ENCODE data around the gene MACROD2.
"Not testable (repeated sequence)": the region's sequence is repeated elsewhere in the genome, so short reads cannot be mapped to it uniquely, and the experiment has no call there.

The MACROD2 gene

DNA sequence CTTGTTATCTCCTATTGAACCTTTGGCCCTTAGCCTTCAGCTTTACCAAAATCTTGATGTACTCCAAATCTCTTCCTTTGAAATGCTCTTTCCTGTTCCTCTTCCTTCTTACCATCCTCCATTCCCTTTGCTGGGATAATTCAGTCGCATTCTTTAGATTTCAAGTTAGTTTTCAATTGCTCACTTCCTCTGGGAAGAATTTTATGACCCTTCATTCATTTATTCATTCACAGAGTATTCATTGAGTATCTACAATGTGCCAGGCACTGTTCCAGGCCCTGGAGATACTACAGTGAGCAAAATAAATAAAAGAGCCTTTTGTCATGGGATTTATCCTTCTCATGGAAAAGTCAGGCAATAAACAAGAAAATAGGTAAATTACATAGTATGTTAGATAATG is 890.3 kb downstream of the MACROD2 start:
- DNase-seq, result no peak

DNA sequence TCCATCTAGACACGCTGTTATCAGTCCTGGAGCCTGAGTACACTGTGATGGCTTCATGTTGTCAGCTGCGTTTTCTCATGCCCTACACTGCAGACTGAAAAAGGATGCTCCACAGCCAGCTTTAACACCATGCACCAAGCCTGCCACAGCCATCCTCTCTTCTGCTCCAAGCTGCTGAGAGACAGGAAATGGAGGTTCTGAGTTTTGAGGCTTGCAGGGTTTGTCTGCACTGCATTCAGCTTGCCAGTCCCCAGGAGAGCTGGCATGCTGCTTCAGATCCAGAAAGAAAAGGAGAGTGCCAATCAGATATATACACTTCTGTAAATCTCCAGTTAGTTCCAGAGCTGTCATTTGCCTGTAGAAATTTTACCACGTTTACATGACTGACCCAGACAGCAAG is 892.8 kb downstream of the MACROD2 start:
- no peak for DNase-seq

DNA sequence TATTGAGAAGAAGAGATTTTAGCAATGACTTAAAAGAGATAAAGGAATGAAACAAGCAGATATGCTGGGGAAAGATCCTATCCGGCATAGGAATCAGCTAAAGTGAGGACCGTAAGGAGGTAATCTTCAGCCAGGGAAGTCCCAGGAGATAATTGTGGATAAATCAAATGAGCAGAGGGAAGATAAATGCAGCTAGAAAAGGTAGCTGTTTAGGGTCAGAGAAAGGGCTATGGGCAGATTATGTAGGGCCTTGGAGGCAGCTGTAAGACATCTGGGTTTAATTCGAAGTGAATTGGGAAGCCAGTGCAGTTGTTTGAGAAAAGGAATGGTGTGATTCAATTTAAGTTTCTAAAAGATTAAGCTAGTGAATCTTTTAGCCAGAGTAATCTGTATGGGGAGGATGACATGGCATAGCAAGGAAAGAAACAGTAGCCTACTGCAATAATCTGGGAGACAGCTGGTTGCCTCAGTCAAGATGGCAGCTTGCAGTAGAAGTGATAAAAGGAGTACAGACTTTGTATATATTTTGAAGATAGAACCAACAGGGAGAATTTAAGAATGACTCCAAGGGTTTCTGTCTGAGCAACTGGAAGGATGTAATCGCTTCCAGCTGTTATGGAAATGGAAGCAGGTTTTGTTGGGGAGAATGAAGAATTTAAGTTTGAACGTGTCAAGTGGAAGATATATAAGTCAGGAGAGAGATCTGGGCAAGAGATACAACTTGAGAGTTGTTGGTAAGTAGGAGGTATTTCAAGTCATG is 894.4 kb downstream of the MACROD2 start:
- no peak for DNase-seq

DNA sequence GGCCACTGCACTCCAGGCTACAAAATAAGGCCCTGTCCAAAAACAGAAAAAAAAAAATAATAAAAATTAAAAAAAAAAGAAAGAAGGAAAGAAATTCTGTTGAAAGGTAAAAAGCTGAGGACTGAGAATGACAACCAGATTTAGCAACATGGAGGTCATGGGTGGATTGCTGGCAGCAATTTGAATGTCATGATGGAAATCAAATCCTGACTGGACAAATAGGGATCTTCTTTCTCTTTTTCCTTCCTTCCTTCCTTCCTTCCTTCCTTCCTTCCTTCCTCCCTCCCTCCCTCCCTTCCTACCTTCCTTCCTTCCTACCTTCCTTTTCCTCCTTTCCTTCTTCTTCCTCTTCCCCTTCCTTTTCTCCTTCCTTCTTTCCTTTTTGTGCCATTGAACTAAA is 895.4 kb downstream of the MACROD2 start:
- DNase-seq, result no peak

DNA sequence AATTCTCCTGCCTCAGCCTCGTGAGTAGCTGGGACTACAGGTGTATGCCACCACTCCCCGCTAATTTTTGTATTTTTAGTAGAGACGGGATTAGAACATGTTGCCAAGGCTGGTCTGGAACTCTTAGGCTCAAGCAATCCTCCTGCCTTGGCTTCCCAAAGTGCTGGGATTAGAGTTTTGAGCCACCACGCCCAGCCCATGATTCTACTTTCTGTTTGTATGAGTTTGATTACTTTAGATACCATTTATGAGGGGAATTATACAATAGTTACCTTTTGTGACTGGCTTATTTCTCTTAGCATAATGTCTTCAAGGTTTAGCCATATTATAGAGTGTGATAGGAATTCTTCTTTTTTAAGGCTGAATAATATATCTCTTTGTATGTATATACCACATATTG is 897.5 kb downstream of the MACROD2 start:
- no peak for DNase-seq

DNA sequence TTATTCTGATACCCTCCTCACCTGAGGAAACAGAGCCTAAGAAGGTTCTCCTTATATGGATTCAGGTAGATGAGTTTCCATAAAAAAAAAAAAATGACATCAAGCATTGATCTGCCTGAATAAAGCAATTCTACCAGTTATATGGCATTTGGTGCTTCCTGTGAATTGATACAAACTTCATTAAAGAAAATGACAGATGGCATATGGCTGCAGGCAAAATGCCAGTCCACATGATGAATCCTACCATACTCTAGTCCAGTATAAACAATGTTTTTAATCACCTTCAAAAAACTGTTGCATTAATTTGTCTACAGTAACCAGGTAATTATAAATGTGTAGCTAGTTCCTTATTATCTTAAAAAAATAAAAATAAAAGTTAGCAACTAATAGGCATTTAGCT is 901.3 kb downstream of the MACROD2 start:
- no peak for DNase-seq

DNA sequence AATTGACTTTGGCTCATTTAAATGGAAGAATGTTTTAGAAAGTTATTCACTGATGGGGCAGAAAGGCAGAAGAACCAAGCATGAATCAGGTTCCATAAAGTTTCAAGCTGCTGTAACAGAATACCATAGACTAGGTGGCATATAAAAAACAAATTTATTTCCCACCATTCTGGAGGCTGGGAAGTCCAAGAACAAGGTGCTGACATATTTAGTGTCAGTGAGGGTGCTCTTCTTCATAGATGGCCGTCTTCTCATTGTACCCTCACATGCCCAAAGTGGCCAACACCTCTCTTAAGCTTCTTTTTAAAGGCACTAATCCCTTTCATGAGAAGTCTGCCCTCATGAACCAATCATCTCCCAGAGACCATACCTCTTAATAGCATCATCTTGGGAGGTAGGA is 902.3 kb downstream of the MACROD2 start:
- DNase-seq, result no peak

DNA sequence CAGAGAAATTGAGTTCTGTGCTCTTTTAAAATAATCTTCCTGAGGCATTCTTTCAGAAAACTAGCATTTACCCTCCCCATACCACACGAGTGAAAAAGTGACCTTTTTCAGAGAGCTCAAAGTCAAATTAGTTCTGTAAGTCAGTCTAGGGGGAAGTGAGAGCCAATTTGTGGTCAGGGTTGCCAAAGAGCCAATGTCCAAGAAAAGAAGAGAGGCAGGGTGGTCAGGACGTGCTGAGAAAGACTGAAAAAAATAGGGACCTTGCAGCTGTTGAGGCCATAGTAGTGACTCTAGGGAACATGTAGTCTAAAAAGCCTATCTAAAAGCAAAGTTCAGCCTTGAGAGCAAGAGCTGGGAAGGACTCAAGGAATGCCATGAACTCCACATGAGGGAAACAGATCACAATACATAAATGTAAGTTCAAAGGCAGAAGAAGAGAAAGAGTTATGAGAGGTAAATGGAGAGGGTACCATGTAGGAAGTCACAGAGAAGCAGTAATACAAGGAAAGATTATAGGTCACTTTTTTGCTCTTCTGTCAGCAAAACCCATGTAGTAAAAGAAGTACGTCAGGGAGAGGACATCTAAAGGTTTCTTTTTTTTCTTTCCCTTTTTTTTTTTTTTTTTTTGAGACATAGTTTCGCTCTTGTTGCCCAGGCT is 907.2 kb downstream of the MACROD2 start:
- no peak for DNase-seq

DNA sequence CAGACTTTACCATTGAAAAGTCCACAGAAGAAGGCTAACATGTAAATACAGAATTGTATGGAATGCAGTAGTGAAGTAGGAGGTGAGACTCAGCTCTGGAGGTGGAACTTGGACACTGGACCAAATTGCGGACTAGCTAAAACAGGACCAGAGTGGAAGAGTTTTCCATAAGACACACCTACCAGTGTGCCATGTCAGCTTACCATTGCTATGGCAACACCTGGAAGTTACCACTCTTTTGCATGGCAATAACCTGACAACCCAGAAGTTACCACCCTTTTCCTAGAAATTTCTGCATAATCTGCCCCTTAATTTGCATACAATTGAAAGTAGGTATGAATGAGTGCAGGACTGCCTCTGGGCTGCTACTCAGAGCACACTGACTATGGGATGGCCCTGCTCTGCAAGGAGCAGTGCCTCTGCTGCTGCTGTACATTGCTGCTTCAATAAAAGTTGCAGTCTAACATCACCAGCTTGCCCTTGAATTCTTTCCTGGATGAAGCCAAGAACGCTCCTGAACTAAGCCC is 911.7 kb downstream of the MACROD2 start:
- no peak for DNase-seq

DNA sequence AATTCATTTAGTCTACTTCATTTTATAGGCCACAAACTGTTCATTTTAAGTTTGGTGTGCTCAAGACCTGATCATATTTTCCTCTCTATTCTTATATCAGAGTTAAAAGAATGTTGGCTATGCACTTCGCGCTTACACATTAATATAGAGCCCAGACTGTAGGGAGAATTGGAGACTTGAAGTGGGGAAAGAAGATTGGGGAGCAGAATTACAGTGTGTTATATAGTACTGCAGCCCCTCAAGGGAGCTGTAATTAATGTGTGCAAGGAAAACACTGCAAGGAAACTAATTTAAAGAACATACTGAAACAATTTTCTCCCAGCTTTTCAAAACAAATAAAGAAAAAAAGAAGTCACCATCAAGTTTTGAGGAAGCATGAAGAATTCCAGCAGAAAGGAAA is 914.8 kb downstream of the MACROD2 start:
- no peak for DNase-seq

DNA sequence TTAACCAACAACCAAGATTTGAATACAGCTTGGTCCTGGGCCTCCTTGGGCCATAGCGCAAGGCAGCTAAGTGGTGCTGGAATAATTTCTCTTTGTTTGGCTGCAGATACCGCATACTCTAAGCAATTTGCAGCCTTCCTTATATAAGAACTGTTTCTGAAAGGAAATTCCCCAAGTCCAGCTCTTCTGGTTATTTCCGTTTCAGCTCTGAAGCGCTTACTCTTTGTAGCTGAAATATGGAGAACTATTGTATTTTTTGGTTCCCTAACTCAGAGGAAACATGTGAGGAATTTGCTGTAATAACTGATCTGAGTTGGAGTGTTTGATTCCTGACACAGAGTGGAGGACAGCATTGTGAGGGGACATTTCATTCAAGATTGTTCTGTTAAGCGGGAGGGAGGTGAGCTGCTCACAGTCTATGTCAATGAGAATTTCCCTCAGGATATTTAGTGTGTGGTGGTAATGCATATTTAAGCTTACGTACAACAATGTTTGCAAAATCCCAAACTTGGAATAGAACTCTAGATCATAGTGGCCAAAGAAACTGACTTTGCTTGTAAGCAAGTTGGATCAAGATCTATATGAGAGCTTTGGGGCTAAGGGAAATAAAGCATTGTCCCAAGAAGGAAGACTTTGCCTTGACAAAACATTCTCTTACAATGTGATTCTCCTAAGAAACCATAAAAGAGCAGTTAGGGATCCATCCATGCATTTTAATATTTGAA is 918.7 kb downstream of the MACROD2 start:
- no peak for DNase-seq

DNA sequence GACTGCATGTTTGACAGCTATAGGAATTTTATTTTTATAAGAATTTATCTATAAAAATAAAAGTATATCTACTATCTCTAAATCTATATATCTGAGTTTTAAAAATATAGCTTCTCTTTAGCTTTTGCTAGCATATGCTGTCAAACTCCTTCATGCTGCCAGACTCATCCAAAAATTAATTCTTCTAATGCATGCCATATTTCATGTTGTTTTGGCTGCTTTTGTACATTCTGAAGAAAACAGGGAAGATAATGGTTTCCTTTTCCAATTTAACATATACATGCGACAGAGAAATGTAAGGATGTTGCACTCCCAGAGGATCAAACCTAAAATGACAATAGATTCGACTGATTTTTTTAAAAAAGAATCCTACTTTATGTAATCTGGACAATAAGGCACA is 919.3 kb downstream of the MACROD2 start:
- DNase-seq, result no peak

DNA sequence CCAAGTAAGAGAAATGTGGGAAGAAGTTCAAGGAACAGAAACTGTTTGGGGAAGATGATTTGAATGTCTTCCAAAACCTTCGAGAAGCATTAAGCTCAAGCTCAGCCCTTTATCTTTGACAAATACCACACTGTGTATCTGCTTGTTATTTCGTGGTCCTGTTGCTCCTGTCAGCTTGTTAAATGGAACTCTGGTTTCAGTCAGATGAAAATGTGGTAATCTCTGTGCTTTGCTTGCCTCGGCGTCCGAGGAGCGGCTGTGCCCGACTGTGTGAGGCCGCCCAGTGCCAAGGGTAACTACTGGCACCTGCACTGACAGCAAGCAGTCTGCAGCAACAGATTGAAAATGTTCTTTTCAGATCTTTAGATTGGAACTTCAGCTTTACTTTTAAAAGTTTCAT is 920.0 kb downstream of the MACROD2 start:
- no peak for DNase-seq

DNA sequence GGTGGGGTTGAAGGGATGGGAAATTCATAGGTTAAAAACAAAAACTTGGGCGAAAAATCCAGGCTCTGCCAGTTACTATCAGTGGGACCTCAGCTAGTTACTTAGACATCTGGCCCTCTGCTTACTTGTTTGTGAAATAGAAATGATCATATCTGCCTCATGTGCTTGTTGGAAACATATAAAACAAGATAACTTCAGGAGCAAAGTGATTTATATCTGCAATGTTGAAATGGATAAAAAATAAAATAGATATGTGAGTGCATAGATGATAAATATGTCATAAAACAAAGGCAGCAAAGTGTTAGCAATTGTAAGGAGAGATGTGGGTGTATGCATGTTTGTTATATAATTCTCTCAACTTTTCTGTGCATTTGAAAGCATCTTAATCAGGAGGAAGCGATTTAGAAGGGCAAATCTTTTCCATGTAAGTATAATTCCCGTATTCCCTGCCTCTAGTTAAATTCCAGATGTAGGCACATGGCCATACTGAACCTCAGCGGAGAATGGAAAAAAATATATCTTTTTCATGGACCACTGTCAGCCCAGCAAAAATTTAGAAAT is 921.1 kb downstream of the MACROD2 start:
- no peak for DNase-seq

DNA sequence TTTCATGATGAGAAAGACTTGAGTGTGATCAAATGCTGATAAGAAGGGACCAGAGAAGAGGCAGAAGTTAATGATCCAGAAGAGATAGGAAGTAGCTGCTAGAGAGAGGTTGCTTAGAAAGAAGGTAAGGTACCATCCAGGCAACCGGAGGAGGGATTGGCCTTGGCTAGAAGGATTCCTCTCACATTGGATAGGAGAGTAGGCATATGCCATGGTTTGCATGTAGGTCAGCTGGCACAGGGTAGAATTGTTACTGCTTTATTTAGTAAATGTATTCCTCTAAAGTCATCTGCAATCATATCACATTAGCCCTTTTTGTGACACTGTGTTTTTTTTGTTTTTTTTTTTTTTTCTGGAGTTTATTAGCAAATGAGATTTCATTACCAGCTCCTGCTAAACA is 923.0 kb downstream of the MACROD2 start:
- no peak for DNase-seq

DNA sequence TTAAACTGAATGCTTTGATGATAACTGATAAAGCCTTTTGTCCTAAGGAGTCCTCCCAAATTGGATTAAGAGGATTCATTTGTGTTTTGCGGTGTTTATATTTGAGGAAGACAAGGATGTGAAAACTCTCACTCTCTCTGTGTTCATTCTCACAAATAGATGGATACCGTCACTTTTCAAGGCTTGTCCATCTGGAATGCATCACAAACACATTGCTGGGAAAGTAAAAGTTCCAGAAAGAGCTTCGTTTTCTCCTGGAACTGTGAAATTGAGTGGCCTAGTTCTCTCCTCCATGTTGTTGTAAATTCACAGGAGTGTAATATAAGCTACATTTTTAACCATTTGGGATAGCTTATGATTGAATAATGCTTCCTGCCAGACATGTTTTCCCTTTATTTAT is 923.7 kb downstream of the MACROD2 start:
- no peak for DNase-seq

DNA sequence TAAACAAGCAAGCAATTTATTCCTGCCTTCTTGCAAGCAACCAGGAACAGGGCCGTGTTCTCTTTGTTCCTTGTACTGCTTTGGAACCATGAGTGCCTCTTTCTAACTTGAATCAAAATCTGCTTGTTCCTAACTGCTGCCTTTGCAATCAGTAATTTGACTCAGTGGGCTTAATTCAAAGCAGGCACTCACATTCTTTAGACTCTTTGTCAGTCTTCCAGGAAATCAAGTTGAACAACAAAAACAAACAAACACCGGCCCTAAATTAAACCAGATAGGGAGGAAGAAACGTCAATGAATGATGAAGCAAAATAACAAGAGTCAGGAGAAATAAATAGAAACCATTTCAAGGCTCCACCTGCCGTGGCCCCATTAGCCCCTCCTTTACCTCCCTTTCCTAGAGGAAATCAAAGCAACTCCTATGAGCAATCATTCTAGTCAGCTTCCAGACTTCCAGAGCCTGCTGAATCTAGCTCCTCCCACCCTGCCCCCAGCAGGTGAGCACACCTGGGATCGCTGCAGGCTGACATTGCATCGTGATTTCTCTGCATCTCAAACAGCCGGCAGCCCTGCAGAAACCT is 924.3 kb downstream of the MACROD2 start:
- no peak for DNase-seq

DNA sequence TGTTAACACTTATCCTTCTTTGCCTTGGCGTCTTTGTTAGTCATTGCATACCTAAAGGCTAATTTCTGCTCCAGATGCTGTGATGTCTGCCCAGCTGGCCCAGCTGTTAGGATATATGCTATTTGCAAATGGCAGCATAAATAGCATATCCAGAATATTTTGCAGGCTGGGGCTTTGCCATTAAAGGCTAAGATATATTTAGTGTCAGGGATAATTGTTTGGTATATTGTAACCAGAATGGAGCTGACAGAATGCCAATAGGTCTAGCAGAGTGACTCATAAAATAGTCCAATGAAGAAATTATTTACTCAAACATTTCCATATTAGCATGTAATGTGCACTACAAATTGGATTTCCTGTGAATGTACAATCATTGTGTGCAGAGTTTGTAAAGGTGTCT is 926.2 kb downstream of the MACROD2 start:
- no peak for DNase-seq

DNA sequence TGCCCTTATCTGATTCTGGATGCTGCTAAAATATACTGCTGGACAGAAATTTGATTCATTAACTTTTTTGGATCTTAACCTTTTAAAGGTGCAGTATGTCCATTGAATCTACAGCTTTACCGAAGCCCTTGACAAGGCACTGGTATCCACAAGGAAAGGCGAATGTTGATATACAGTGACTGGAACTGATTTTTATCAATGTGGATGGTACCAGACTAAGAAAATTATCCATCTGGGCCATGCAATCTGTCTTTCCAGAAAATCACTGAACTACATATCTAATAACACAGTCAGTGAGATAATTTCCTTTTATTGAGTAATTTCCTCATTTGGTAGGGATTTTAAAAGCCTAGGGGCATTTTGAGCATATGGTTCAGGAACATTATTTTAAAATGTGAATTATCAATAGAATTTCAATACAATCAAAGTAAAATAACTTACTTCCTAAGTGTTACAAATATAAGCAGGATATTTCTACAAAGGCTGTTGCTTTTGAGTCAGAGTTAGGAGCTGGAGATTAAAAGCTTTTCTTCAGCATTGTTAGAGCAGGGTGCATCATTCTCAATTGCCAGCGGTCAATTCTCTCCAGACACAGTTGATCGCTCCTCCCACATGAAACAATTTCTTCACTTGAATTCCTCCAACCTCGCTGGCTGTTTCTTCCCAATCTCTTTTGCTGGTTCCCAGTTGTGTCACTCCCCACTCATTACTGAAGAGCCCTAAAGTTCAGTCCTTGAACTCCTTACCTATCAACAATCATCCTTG is 927.4 kb downstream of the MACROD2 start:
- no peak for DNase-seq

DNA sequence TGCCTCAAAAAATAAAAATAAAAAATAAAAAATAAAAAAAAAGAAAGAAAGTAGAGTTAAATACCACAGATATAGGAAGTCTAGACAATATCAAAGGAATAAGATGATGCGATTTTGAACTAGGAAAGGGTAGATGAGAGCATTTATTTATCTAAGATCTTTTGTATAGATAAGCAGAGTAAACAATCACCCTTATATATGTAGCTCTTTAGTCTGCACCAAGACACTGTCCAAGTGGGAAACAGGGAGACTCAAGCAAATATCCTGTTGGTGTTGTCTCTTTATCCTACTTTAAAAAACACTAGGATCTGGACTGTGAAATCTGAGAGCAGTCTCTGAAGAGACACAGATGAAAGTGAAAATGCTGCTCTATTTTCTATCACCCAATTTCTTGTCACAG is 929.1 kb downstream of the MACROD2 start:
- DNase-seq, result no peak

DNA sequence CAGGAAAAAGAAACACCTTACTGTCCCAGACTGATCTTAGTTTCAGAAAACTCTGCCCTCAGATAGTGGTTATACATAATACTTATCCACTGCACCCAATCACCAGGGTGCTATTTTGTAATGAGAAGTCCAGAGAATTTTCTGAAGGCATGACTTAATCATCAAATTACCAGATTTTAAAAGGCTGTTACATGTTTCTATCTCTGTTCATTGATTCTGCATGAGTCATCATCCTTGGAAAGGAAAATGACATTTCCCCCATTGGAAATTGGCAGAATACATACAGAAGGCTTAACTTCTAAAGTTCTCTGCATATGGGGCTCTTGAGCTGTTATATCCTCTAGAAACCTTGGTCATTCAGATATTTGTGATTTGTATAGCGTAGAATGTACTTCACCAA is 930.0 kb downstream of the MACROD2 start:
- DNase-seq, result no peak

DNA sequence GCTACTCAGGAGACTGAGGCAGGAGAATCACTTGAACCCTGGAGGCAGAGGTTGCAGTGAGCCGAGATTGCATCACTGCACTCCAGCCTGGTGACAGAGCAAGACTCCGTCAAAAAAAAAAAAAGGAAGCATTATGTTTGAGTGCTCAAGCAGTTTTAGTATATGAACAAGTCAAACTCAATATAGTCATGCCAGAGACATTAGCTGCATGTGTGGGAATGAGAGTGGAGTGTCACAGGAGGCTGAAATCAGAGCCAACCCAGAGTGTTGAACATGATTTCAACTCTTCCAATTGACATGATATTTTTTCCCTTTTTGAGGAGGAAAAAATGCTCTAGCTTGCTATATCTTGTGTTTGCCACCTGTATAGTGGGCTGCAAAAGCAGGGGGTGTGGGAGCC is 931.1 kb downstream of the MACROD2 start:
- DNase-seq, result not testable (repeated sequence)
